ENCODE data around the gene SLC44A3.
A peak's percentile ranks its signal among the peaks of the same experiment; 100 is the strongest.

SLC44A3 gene

GRCh38 chr1:94887106-94887505 is 66.9 kb downstream of the SLC44A3 start (continued):
- no peak for TF ChIP-seq ZFP69B (tag by site-specific recombination; IDR thresholded peaks at IDR 0.05)
- no peak for TF ChIP-seq TCF7L2 (IDR thresholded peaks at IDR 0.05; ENCODE audit: borderline replicate concordance, low read depth, low read length)

- ChIA-PET CTCF (interaction anchor here (2.8 kb wide), 1 partner anchor 33 kb away, joined by 8 read pairs; no protein-coding TSS in a partner anchor), POLR2A (no interaction called here)
- H3K4me1 ChIP-seq (ENCODE audit: control insufficient read depth, insufficient read depth, low read length): 0 out of 2 replicates have a peak, but pooled peaks cover 3% of the 10 kb centered on the region
- H3K4me3 ChIP-seq (ENCODE audit: low read depth, low read length): no peak overlapping the region
- peaks cover 0 to 5% of the 10 kb centered on the region in 2 experiments; a peak in 1 of 3 replicates for H3K36me3 ChIP-seq (ENCODE audit: control insufficient read depth in 2 of 2, insufficient read depth in 1 of 2, low read length in 2 of 2)
- no peak overlapping the region for H3K27ac ChIP-seq (ENCODE audit: extremely low read depth, low read depth, low read length)
- no peak for TF ChIP-seq HOXC10 (CRISPR knock-in tag; IDR thresholded peaks at IDR 0.05)
- no peak for TF ChIP-seq ZFP37 (tag by site-specific recombination; IDR thresholded peaks at IDR 0.05)
- no peak for TF ChIP-seq ZSCAN23 (tag by site-specific recombination; IDR thresholded peaks at IDR 0.05)
- no peak for TF ChIP-seq ZNF184 (tag by site-specific recombination; IDR thresholded peaks at IDR 0.05)
- TF ChIP-seq ZBTB1 (tag by site-specific recombination; IDR thresholded peaks at IDR 0.05): no peak
- no peak for TF ChIP-seq ZNF530 (tag by site-specific recombination; IDR thresholded peaks at IDR 0.05; ENCODE audit: low read depth)
- no peak for TF ChIP-seq ZNF521 (tag by site-specific recombination; IDR thresholded peaks at IDR 0.05)
- TF ChIP-seq ZNF292 (tag by site-specific recombination; IDR thresholded peaks at IDR 0.05; ENCODE audit: borderline replicate concordance, low read depth): no peak
- TF ChIP-seq ZNF274 (IDR thresholded peaks at IDR 0.05; ENCODE audit: low read length): no peak
- TF ChIP-seq ZNF274 (tag by site-specific recombination; IDR thresholded peaks at IDR 0.05; ENCODE audit: borderline replicate concordance): no peak
- no peak for TF ChIP-seq YY2 (tag by site-specific recombination; IDR thresholded peaks at IDR 0.05)
- no peaks in the 10 kb centered on the region for H3K9me3 ChIP-seq (ENCODE audit: control insufficient read depth, insufficient read depth, low read depth, low read length)
Observed at GRCh38 chr1:94887603-94888171, 67.5 kb downstream of the SLC44A3 start.

GRCh38 chr1:94888201-94888600 is 68.0 kb downstream of the SLC44A3 start:
- H3K4me3 ChIP-seq (ENCODE audit: low read depth, low read length): no peak overlapping the region
- CTCF ChIA-PET: interaction anchor here (2.8 kb wide), 1 partner anchor 34 kb away, joined by 8 read pairs; no protein-coding TSS in a partner anchor
- H3K4me1 ChIP-seq (ENCODE audit: control insufficient read depth, insufficient read depth, low read length): 0 out of 2 replicates have a peak, but pooled peaks cover 3% of the 10 kb centered on the region
- peaks cover 0 to 8% of the 10 kb centered on the region in 2 experiments; a peak in 1 of 3 replicates for H3K36me3 ChIP-seq (ENCODE audit: control insufficient read depth in 2 of 2, insufficient read depth in 1 of 2, low read length in 2 of 2)
- no peak overlapping the region for H3K27ac ChIP-seq (ENCODE audit: extremely low read depth, low read depth, low read length)
- no peak for TF ChIP-seq ZBTB20 (tag by site-specific recombination; IDR thresholded peaks at IDR 0.05)
- no peaks in the 10 kb centered on the region for H3K9me3 ChIP-seq (ENCODE audit: control insufficient read depth, insufficient read depth, low read depth, low read length)
- POLR2A ChIA-PET: no interaction called here

GRCh38 chr1:94892604-94893254 is 72.6 kb downstream of the SLC44A3 start:
- Histone ChIP-seq H3K4me1 (ENCODE audit: control insufficient read depth, insufficient read depth, low read length) (no peaks in the 10 kb centered on the region), H3K9me3 (ENCODE audit: control insufficient read depth, insufficient read depth, low read depth, low read length) (no peaks in the 10 kb centered on the region), H3K4me3 (ENCODE audit: low read depth, low read length) (no peak overlapping the region), H3K27ac (ENCODE audit: extremely low read depth, low read depth, low read length) (no peak overlapping the region), H3K36me3 (ENCODE audit: control insufficient read depth in 2 of 2, insufficient read depth in 1 of 2, low read length in 2 of 2) (peaks cover 19 to 41% of the 10 kb centered on the region in 2 experiments; a peak in 2 of 3 replicates)
- ChIA-PET POLR2A (interaction anchor here (0.6 kb wide), 1 partner anchor 96 kb away, joined by 3 read pairs; no protein-coding TSS in a partner anchor), CTCF (interaction anchor here (0.5 to 1.5 kb wide), 4 partner anchors 9 to 209 kb away, joined by 3 to 7 read pairs (median 3); no protein-coding TSS in a partner anchor)
- 0 out of 2 replicates have a peak, but pooled peaks have one; percentile 76 for TF ChIP-seq ZNF701 (tag by site-specific recombination; IDR thresholded peaks at IDR 0.05)
- no peak for TF ChIP-seq PBX3 (CRISPR knock-in tag; IDR thresholded peaks at IDR 0.05)
